ENCODE results near the gene MMS22L. TPM values are rescaled to one million over a fixed set of nuclear protein-coding genes. Genes with fewer than 3 reads are reported as not detected.

Gene MMS22L
- polyA plus RNA-seq, 1 donor from 2014 or later: 8.3 TPM

DNA sequence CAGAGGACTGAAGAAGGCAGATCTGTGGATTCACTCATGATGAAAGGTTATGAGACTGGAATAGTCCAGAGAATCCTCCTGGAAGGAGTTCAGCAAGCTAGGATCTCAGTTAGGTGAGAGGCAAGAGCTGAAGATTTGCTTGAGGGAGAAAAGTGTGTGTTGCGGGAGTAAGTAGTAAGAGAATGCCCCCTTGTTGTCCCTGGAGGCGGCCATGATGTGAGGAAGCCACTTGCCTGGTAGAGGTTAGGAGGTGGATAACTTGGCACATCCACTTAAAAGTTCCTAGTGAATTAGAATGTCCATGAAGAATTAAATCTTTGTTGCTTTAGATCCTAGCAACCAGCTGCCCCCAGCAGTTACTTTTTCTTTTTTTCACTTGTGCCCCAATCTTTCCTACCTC is 162.5 kb downstream of the MMS22L start:
- no peak overlapping the region for H3K27ac ChIP-seq (ENCODE audit: low read length)
- no peak overlapping the region for H3K9ac ChIP-seq (ENCODE audit: low read length)
- TF ChIP-seq EZH2 (IDR thresholded peaks at IDR 0.05; ENCODE audit: borderline replicate concordance, insufficient read depth, low read length, poor library complexity, severe bottlenecking) (no peak), POLR2AphosphoS5 (IDR thresholded peaks at IDR 0.05) (no peak), EP300 (conservative IDR thresholded peaks at IDR 0.05; ENCODE audit: poor library complexity, severe bottlenecking) (no peak), TAF1 (IDR thresholded peaks at IDR 0.05; ENCODE audit: low read depth) (no peak), MXI1 (conservative IDR thresholded peaks at IDR 0.05; ENCODE audit: poor library complexity, severe bottlenecking) (no peak), SMC3 (conservative IDR thresholded peaks at IDR 0.05; ENCODE audit: poor library complexity) (no peak), RAD21 (conservative IDR thresholded peaks at IDR 0.05) (no peak)
- TF ChIP-seq, protein P1, sequence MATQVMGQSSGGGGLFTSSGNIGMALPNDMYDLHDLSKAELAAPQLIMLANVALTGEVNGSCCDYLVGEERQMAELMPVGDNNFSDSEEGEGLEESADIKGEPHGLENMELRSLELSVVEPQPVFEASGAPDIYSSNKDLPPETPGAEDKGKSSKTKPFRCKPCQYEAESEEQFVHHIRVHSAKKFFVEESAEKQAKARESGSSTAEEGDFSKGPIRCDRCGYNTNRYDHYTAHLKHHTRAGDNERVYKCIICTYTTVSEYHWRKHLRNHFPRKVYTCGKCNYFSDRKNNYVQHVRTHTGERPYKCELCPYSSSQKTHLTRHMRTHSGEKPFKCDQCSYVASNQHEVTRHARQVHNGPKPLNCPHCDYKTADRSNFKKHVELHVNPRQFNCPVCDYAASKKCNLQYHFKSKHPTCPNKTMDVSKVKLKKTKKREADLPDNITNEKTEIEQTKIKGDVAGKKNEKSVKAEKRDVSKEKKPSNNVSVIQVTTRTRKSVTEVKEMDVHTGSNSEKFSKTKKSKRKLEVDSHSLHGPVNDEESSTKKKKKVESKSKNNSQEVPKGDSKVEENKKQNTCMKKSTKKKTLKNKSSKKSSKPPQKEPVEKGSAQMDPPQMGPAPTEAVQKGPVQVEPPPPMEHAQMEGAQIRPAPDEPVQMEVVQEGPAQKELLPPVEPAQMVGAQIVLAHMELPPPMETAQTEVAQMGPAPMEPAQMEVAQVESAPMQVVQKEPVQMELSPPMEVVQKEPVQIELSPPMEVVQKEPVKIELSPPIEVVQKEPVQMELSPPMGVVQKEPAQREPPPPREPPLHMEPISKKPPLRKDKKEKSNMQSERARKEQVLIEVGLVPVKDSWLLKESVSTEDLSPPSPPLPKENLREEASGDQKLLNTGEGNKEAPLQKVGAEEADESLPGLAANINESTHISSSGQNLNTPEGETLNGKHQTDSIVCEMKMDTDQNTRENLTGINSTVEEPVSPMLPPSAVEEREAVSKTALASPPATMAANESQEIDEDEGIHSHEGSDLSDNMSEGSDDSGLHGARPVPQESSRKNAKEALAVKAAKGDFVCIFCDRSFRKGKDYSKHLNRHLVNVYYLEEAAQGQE (IDR thresholded peaks at IDR 0.05; ENCODE audit: borderline replicate concordance): no peak
- TF ChIP-seq, protein P2, sequence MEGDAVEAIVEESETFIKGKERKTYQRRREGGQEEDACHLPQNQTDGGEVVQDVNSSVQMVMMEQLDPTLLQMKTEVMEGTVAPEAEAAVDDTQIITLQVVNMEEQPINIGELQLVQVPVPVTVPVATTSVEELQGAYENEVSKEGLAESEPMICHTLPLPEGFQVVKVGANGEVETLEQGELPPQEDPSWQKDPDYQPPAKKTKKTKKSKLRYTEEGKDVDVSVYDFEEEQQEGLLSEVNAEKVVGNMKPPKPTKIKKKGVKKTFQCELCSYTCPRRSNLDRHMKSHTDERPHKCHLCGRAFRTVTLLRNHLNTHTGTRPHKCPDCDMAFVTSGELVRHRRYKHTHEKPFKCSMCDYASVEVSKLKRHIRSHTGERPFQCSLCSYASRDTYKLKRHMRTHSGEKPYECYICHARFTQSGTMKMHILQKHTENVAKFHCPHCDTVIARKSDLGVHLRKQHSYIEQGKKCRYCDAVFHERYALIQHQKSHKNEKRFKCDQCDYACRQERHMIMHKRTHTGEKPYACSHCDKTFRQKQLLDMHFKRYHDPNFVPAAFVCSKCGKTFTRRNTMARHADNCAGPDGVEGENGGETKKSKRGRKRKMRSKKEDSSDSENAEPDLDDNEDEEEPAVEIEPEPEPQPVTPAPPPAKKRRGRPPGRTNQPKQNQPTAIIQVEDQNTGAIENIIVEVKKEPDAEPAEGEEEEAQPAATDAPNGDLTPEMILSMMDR (IDR thresholded peaks at IDR 0.05; ENCODE audit: poor library complexity, severe bottlenecking): no peak
- H3K36me3 ChIP-seq (ENCODE audit: insufficient read depth, low read length): no peaks in the 10 kb centered on the region
- H2AFZ ChIP-seq (ENCODE audit: low read depth, low read length): no peak overlapping the region
- H3K9me3 ChIP-seq (ENCODE audit: low read length): no peaks in the 10 kb centered on the region
- no peaks in the 10 kb centered on the region for H3K27me3 ChIP-seq (ENCODE audit: insufficient read depth, low read depth, low read length)
- H3K4me3 ChIP-seq (ENCODE audit: low read length): no peak overlapping the region
- no peak overlapping the region for H3K4me2 ChIP-seq (ENCODE audit: low read length)
- no peaks in the 10 kb centered on the region for H3K79me2 ChIP-seq (replicated peaks; ENCODE audit: insufficient read depth, low read length)
- no peaks in the 10 kb centered on the region for H3K9me2 ChIP-seq (ENCODE audit: insufficient read depth, low read length)
- no peaks in the 10 kb centered on the region for H4K20me1 ChIP-seq (ENCODE audit: insufficient read depth)
- no peaks in the 10 kb centered on the region for H3F3A ChIP-seq (ENCODE audit: insufficient read depth, low read length, poor library complexity, severe bottlenecking)

DNA sequence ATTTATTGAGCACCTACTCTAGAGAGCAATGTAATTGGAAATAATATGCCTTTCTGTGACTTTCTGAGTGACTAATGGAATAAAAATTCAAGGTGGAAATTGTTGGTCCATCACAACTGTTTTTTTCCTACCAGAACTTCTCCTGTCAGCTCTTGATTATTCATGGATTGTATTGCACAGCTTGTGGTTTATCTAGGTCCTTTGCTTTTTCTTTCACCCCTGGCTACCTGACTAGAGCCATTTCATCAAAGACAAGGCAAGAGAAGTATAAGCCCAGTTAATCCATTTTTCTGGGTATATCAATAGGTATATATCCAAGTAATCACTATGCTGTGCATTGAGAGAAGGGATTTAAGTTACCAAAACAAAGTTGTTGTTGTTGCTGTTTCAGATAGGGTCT is 168.4 kb downstream of the MMS22L start:
- TF ChIP-seq EP300 (conservative IDR thresholded peaks at IDR 0.05; ENCODE audit: poor library complexity, severe bottlenecking) (no peak), POLR2AphosphoS5 (IDR thresholded peaks at IDR 0.05) (no peak), TAF1 (IDR thresholded peaks at IDR 0.05; ENCODE audit: low read depth) (no peak), RAD21 (conservative IDR thresholded peaks at IDR 0.05) (no peak), EZH2 (IDR thresholded peaks at IDR 0.05; ENCODE audit: borderline replicate concordance, insufficient read depth, low read length, poor library complexity, severe bottlenecking) (no peak), SMC3 (conservative IDR thresholded peaks at IDR 0.05; ENCODE audit: poor library complexity) (no peak), MXI1 (conservative IDR thresholded peaks at IDR 0.05; ENCODE audit: poor library complexity, severe bottlenecking) (no peak)
- TF ChIP-seq, protein P2 (IDR thresholded peaks at IDR 0.05; ENCODE audit: poor library complexity, severe bottlenecking): no peak
- TF ChIP-seq, protein P1 (IDR thresholded peaks at IDR 0.05; ENCODE audit: borderline replicate concordance): no peak
- no peak overlapping the region for H3K27ac ChIP-seq (ENCODE audit: low read length)
- no peak overlapping the region for H3K4me2 ChIP-seq (ENCODE audit: low read length)
- H3K36me3 ChIP-seq (ENCODE audit: insufficient read depth, low read length): no peaks in the 10 kb centered on the region
- H3K4me3 ChIP-seq (ENCODE audit: low read length): no peak overlapping the region
- no peaks in the 10 kb centered on the region for H3K9me3 ChIP-seq (ENCODE audit: low read length)
- no peaks in the 10 kb centered on the region for H3K9me2 ChIP-seq (ENCODE audit: insufficient read depth, low read length)
- no peaks in the 10 kb centered on the region for H3K79me2 ChIP-seq (replicated peaks; ENCODE audit: insufficient read depth, low read length)
- no peak overlapping the region for H3K9ac ChIP-seq (ENCODE audit: low read length)
- H2AFZ ChIP-seq (ENCODE audit: low read depth, low read length): no peak overlapping the region
- H4K20me1 ChIP-seq (ENCODE audit: insufficient read depth): no peaks in the 10 kb centered on the region
- no peaks in the 10 kb centered on the region for H3K27me3 ChIP-seq (ENCODE audit: insufficient read depth, low read depth, low read length)
- H3F3A ChIP-seq (ENCODE audit: insufficient read depth, low read length, poor library complexity, severe bottlenecking): no peaks in the 10 kb centered on the region

Data from neural cell (in vitro differentiated cells).